CD4-positive, alpha-beta T cell treated with Interleukin-2 at 100 ng/mL for 4 hours (primary cell): ENCODE measurements around the gene PACSIN2.
A peak's percentile ranks its signal among the peaks of the same experiment; 100 is the strongest.
"Not testable (repeated sequence)": the region's sequence is repeated elsewhere in the genome, so short reads cannot be mapped to it uniquely, and the experiment has no call there.

Experiments used
- DNase-seq: peaks from one replicate; pipeline ENCODE4 v3.0.0-alpha.2; 2020; ENCODE audit warnings: low spot score

PACSIN2 gene

DNA sequence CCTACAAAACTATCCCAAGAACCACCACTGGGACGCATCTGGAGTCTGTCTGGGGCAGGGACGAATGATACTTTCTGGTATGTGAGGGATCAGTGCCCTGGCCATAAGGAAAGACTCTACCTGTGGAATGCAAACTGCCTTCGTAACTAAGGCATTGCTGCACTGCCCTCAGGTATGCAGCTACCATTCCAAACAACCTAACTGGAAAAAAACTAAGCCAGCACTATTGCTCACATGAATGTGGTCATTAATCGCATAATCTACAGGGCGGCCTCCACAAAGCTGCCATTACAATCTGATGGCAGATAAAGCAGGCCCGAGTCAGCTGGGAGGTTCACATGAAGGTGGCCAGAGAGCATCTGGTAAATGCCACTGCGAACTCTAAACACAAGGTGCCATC lies 3.9 kb downstream of the PACSIN2 start:
- no peak for DNase-seq

DNA sequence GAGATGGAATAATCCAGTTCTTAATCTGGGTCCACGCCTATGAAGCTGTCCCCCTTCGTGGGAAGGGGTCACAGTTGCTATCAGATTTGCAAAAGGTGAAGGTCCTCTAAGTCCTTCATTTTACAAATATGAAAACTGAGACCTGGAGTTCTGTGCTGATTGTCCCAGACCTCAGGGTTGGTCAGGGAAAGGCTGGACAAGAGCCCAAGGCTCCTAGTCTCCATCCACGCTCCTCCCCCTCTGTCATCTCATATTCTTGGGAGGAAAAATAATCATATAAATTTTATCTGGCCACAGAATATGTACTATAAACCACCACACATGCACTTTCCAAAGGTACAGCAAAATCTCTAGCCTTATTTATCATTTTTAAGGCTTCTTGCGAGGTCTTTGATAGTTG lies 5.5 kb downstream of the PACSIN2 start:
- DNase-seq, result no peak

DNA sequence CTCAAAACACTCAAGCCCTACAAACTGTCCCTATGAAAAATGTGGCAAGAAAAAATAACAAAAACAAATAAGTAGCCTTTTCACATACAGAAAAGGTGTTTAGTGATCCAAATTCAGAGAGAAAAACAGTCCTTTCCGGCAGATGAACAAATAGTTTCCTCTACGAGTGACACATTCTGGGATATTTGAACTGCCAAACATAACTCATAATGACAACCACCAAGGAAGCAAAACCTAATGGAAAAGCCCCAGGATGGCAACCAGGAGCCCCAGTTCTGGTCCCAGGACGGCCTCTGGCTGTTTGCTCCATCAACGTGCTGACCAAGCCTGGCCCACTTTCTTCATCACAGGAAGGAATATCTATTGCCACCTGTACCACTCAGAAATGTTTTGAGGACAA lies 6.0 kb downstream of the PACSIN2 start:
- no peak for DNase-seq

DNA sequence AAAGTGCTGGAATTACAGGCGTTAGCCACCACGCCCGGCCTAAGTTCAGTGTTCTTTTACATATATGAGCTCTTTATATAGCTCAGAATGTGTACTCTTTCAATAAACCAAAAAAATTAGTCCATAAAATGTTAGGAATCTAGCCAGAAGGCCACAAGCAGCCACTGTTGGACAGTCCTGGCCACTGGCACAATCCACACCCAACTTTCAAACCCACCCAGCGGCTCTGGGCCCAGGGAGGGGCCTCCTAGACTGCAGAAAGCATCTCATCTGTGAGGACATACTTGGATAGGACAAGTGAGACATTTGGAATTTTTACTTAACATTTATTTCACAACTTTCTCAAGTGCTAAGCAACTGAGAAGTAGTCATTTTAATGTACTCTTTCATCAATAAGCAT lies 6.4 kb downstream of the PACSIN2 start:
- no peak for DNase-seq

DNA sequence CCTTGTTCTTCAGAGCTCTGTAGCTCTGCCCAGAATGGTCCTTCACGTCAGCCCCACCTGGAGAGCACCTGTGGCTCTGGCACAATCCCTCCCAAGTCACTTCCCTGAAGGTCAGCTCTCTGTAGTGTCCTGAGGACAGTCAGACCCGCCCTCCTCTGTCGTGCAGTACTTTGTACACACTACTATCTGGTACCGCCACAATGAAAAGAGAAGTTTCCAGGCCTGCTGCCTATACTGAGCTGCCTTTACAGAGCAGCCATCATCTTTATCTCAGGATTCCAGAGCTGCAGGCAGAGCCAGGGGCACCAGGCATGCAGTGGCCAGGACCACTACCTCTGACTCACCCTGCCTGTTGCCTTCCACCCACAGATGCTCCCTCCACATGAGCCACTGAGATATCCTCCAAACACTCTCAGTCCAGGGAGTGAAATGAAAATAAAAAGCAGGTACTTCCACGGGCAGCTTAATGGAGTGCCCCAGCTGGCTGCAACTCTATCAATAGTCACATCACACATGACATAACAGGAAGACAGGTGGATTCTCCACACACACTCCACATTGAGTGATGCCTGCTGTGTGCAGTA lies 7.3 kb downstream of the PACSIN2 start:
- DNase-seq, result no peak

DNA sequence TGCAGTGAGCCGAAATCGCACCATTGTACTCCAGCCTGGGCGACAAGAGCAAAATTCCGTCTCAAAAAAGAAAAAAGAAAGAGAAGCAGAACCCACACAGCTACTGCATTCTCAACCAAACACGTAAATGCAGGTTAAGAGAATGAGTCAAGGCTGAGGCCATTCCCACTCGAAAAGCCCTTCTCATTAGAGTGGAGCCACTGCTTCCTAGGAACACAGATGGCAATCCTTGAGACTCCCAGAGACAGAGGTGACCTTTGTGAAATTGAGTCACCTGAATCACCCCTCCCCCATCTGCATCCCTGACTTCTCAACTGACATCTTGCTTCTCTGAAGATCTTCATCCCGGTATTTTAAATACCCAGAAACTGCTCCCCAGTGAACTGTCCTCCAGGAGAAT lies 8.2 kb downstream of the PACSIN2 start:
- no peak for DNase-seq

DNA sequence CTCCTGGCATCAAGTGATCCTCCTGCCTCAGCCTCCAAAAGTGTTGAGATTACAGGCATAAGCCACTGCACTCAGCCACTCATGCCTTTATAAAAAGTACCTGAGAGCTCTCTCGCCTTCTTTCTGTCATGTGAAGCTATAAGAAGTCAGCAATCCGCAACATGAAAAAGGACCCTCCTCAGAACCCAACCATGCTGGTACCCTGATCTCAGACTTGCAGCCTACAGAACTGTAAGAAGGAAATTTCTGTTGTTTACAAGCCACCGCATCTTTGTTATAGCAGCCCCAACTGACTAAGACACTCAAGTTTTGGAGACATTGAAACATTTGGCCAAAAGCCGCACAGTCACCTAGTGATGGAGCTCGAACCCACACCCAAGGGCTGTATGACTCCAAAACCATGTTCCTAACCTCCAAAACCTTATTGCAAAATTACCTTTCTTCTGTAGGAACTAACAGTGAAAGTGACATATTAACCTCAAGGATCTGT lies 8.9 kb downstream of the PACSIN2 start:
- no peak for DNase-seq

DNA sequence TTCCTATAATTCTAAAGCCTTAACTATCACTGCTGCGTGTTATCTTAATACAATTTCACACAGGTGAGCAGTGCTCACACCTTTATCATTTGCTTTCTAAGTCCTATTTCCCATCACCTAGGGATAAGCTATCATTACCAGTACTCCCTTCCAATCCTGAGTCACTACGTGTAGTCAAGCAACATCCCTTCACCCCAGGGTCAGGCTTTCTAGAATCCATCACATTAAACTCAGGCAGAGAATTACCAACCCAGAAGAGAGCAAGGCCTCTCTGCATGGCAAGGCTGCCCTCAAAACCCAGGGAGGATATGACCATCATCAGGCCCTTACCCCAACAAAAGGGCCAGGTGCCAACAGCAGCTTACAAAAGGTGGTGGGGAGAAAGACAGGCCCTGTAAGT lies 9.8 kb downstream of the PACSIN2 start:
- DNase-seq, result no peak

DNA sequence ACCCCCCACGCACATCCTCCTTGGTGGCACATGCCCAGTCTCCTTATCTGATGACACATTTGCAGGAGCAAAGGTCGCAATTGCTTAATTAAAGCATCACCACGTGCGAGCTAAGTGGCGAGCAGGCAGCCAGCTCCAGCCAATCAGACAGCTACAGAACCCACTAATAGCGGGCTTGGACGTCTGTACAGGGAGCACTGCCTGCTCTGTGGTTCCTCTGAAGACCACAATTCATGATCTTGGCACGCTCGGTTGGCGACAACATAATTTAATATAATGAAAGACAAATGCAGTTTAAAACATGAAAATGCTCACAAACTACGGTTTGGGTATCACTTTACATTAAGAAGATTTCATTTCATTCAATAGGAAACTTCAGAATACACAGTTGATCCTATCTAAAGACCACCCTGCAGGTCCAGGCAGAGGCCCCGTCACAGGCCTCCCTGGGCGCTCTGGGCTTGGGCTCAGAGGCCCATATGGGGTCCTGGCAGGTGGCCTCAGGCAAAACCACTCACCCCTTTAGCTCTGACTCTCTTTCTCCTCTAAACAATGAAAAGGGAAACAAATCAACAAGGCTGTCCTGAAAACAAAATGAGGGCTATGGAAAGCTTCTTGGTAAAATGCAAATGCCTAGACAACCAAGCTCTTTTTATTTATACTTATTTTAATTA lies 10.4 kb downstream of the PACSIN2 start:
- no peak for DNase-seq

DNA sequence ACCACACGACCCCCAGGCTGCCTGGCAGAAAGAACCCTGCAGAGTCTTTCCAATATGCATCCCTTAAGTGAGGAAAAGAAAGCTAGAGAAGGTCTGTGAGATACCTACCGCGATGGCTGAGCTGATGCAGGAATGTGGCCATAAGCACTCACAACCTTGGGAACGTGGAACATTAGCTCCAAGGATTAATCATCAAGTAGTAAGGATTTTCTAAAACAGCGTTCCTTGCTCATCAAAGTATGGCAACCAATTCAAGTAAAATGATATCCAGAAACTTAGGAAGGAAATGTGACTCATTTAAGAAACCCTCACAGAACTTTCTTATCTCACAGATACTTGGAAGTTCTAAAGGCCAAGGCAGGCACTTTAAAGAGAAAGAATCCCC lies 12.8 kb downstream of the PACSIN2 start:
- DNase-seq, result no peak

DNA sequence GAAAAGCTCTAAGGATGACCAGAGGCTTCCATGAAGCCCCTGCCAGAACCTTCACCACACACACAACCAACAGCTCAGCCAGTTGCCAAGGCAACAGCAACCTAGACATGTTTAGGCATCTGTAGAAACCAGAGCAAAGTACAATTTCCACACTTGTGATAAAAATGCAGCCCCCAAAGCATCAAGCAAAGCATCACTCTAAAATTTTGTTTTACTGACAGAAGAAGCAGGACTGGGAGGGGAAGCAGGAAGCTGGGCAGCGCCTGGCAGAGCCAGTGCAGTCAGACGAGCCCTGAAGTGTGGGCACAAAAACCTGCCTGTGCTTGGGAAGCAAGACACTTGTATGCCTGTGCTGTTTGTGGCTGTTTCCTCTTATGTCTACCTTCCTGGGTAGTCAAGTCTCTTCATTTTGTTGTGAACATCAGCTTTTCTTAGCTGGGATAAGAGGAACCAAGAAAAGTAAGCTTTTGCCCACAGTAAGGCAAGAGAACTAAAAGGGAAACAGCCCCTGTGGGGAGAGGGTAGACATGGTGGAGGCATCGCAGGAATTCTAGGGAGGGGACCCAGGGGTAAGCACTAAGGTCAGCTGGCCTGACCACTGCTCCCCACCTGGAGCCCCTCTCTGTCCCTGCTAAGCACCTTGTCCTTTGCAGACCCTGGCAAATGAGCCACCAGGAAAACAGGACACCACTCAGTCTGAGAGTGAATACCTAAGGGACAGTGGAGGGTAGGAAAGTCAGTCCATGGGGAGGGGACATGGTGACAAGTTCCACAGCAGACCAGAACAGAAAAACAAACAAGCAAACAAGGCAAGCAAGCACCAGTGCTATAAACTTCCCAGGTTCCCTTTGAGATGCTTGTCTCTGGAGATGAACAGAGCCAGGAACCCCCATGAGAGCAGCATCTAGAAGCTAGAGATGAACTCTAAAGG lies 13.4 kb downstream of the PACSIN2 start:
- DNase-seq, result no peak

DNA sequence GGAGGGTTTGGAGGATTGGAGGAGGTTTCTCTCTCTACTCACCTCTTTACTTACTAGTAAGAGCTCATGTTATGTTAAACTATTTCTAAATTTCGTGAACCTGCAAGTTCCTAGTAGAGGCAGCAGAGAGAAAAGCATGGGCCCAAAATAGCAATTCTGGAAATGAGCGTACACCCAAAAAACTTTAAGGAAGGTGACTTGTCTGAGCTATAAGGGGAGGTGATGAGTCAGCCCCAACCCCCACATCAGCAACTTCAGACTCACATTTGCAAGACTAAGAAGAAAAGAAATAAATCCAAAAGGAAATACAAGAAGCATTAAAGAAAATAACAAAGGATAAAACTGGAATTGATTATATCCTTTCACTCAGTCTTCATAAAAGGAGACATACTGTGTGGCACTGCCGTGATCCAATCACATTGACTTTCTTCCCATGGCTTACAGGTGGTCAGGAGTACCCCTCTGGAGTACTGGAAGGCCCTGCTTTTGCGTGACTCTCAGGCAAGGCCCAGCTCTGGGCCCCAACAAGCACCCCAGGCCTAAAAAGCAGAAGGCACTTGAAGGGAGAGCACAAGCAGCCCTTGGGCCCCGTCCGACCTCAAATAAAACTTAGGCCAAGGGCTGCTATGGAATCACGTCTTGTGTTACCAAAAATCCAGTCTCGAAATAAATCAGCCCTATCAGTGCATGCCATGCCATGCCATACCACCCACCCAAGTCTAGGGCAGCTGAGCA lies 14.3 kb downstream of the PACSIN2 start:
- peak; percentile 42 for DNase-seq

DNA sequence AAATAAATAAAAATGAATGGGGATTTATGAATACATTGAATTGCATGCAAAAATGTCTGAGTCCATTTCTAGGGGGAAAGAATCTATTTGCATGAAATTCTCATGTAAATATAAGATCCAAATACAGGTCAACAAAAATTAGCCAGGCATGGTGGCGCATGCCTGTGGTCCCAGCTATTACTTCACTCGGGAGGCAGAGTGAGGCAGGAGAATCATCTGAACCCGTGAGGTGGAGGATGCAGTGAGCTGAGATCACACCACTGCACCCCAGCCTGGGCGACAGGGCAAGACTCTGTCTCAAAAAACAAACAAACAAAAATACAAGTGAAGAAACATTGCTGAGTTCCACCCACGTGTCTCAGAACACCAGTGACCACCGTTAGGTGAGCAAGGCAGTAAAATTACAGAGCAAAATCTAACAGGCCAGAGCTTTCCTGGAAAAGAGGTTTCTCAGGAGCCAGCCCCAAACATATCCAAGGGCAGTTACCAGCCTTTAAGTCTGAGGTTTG lies 17.3 kb downstream of the PACSIN2 start:
- DNase-seq, result no peak

DNA sequence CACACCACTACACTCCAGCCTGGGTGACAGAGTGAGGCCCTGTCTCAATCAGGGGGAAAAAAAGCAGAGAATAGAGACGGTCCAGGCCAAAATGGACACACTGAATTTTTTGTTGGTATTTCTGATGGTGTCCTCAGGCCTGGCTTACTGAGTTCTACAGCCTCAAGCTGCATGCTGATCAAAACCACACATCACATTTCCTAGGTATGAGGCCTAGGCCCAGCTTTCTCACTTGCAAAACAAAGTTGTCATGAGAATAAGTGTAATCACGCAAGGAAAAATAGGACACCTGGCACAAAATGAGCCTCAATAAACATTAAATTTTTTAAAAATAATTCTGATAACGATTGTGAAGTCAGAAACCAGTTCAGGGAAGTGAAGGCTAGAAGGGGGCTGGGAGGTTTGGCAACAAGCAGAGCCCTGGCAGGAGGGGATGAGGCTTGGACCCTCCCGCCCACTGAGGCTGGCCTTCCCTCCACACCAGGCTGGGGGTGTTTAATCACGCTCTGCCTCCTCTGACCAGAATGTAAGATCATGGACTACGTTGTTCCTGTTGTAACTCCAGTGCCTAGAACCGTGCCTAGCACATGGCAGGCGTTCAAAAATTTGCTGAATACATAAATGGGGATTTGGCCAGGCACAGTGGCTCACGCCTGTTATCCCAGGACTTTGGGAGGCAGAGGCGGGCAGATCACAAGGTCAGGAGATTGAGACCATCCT lies 18.1 kb downstream of the PACSIN2 start:
- DNase-seq, result no peak

DNA sequence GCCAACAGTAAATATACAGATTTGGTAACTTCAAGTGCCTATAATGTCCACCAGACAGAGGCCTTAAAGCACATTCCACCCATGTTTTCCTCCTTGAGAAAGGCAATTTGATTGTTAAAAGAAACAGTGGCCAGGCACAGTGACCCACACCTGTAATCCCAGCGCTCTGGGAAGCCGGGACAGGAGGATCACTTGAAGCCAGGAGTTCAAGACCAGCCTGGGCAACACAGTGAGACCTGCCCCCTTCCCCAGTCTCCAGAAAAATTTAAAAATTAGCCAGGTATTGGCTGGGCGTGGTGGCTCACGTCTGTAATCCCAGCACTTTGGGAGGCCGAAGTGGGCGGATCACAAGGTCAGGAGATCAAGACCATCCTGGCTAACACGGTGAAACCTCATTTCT lies 19.3 kb downstream of the PACSIN2 start:
- DNase-seq, result not testable (repeated sequence)

DNA sequence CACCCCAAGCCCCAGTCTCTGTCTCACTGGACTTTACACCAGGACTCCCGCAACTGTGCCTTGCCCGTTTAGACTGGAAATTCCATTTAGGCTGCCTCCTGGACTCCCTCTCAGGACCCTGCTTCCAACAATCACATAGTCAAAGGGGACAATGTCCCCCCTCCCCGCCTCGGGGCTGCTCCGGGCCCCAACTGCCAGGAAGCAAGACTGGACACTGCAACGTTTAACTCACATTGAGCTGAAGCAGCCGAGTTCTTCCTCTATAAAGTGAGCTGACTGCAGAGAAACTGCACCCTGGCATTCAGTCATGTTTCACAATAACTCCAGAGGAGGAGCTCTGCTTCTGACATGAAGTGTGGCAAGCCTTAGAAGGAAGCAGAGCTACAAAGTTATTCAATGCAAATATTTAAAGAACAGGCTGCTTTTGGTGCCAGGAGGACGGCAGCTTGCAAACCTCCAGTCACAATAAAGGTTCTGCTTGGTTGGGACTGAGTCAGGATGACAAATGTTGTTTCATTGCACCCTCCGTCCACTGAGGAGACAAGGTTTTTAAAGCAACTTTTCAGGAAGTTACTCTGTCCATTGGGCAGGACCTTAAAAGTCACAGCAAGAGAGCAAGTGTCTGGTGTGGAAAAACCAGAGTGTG lies 19.9 kb downstream of the PACSIN2 start:
- DNase-seq, result no peak

DNA sequence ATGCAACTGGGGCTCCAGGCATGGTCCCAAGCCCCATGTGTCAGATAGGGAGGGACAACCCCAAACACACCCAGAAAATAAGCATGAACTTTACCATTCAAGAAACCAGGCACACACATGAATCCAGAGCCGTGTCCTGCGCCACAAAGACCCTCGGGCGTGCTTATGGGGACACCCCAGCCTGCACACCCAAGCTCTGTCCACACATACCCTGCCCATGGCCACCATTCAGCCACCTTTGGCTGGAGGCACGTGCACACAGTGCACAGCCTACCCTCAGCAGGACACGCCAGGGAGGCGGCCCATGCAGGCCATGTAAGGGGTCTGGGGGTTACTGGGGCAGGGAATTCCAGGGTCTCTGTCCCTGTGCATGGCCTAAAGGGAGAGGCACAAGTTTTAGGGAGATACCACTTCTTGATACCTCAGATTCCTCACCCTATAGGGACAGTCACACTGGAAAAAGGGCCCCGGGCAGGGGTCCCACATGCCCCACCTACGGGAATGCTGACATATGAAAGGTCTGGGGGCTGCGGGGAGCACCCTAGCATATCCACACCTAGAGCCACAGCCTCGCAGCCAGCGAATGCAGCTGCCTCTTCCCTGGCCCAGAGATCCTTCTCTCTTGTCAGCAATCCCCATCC lies 20.6 kb downstream of the PACSIN2 start:
- no peak for DNase-seq

DNA sequence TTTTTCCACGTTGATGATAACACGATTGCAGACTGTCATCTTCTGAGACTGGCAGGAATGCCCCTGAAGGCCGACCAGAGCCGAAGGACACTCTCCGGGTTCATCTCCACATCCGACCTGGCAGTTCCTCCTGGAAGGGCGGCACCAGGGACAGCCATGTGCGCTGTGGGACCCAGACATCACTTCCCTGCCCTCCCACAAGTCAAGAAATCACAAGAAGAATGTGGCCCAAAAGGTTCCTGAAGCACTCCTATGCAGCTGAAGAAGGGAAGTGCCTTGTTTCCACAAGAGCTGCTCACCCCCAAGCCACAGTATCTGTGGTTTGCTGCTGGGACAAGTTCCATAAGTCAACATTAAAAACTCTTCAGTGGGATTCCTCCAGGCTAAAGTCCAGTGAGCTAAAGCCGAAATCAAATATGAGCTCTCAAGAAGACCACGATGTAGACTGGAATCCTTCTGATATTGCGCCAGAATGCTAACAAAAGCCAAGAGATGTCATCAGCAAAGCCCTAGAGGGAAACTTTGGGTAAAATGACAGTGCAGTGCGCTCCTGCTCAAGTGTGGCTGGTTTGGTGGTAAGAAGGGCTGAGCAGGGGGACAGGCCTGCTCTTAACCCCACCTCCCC lies 21.2 kb downstream of the PACSIN2 start:
- no peak for DNase-seq

DNA sequence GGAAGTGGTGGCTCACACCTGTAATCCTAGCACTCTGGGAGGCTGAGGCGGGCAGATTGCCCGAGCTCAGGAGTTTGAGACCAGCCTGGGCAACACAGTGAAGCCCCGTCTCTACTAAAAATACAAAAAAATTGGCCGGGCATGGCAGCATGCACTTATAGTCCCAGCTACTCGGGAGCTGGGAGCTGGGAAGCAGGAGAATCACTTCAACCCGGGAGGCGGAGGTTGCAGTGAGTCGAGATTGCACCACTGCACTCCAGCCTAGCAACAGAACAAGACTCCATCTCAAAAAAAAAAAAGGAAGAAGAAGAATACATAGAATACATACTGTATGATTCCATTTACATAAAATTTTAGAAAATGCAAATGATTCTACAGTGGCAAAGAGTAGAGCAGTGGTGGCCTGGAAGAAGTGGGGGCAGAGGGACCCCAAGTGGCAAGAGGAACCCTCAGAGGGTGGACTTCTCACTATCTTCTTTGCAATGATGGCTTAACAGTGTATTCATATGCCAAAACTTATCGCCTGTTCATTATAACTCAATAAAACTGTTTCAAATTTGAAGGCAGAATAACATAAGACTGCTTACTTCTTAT lies 22.0 kb downstream of the PACSIN2 start:
- DNase-seq, result no peak

DNA sequence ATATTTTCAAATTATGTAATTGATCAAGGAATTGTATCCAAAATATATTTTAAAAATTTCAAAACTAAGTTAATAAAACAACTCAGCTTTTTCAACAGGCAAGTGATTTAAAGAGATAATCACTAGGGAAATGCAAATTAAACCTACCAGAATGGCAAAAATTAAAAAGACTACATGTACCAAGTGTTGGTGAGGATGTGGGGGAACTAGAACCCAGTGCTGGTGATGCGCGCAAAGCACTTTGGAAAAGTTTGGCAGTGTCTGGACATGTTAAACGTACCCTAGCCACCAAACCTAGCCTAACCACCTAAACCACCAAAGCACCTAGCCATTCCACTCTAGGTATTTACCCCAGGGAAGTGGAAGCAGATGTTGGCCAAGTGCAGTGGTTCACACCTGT lies 22.9 kb downstream of the PACSIN2 start:
- no peak for DNase-seq
